ENCODE measurements around the gene DENND11.

- no peak for TF ChIP-seq MXI1 (IDR thresholded peaks at IDR 0.05; ENCODE audit: borderline replicate concordance, low read depth, low read length)
- no peak for TF ChIP-seq CTCF (conservative IDR thresholded peaks at IDR 0.05; ENCODE audit: low read depth, low read length)
- TF ChIP-seq CHD1 (IDR thresholded peaks at IDR 0.05; ENCODE audit: low read depth, low read length), result no peak
- no peak for TF ChIP-seq RFX5 (IDR thresholded peaks at IDR 0.05; ENCODE audit: low read depth, low read length)
- TF ChIP-seq POLR2A (IDR thresholded peaks at IDR 0.05; ENCODE audit: low read depth, low read length), result no peak
- TF ChIP-seq RCOR1 (IDR thresholded peaks at IDR 0.05; ENCODE audit: insufficient replicate concordance, low read length), result no peak
- no peak for TF ChIP-seq USF2 (IDR thresholded peaks at IDR 0.05; ENCODE audit: low read depth, low read length)
- TF ChIP-seq RAD21 (IDR thresholded peaks at IDR 0.05; ENCODE audit: low read length), result no peak
- no peak for TF ChIP-seq CEBPB (IDR thresholded peaks at IDR 0.05; ENCODE audit: low read depth, low read length)
These were observed 13.1 kb upstream of the DENND11 start for GRCh38 chr7:141715018-141715417.

All from IMR-90 (cell line).